ENCODE data around the gene CGREF1. TPM values are rescaled to one million over a fixed set of nuclear protein-coding genes. Genes with fewer than 3 reads are reported as not detected.
"Not testable (repeated sequence)": the region's sequence is repeated elsewhere in the genome, so short reads cannot be mapped to it uniquely, and the experiment has no call there.

Gene CGREF1
- polyA plus RNA-seq, 4 donors, result 3.8 to 7.8 (median 4.5) TPM

DNA sequence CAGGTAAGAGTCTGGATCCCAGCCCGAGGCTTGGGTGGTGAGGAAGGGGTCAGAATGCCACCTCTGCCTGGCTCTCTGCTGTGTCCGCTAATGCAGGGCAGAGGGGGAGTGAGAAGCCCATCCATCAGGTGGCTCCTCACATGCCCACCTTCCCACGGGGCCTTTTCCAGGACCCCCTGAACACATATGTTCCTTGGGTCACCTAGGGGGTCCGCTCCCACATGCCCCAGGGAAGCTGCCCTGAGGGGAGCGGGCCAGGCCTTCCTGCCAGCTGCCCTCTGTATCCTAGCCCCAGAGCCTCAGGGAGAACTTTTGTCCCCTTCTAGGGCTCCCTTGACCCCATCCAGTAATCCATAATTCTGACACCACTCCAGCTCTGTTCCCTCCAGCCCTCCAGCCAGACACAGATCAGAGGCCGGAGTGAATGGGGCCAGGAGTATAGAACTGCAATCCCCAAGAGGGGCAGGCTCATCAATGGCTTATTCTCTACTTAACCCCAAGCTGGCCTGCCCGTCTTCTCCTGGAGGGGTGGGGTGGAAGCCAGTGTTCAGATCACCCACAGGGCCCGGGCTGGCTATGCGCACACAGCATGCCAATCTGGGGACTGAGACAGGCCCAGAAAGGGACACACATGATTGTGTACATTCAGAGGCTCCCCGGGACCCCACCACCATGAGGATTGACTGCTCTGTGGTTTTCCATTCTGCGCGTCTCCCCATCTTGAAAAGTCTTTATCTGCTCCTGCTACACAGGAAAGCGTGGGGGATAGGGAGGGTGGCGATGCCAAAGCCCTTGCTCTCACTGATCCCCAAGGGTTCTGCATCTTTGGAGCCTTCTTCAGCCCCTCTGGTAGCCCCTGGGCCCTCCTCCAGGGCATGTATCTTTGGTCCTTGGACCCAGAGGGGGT lies 39.4 kb downstream of the CGREF1 start:
- peaks cover 0 to 8% (median 0%) of the 10 kb centered on the region in 3 donors for H3K27me3 ChIP-seq (ENCODE audit: control insufficient read depth in 3 of 3, insufficient read depth in 3 of 3, low read length in 3 of 3)
- peak overlapping the region; percentile 24 to 71 (median 26) for H3K4me3 ChIP-seq (ENCODE audit: low read depth in 1 of 3, low read length in 3 of 3)
- H3K36me3 ChIP-seq (ENCODE audit: control insufficient read depth in 3 of 3, insufficient read depth in 2 of 3, low read depth in 1 of 3, low read length in 3 of 3), result peaks cover 0 to 28% (median 0%) of the 10 kb centered on the region in 3 donors
- H3K27ac ChIP-seq (ENCODE audit: low read depth in 1 of 3, low read length in 2 of 3), result peak overlapping the region in 2 of 3 donors; percentile 77 to 80
- H3K9me3 ChIP-seq (ENCODE audit: control insufficient read depth in 2 of 2, insufficient read depth in 1 of 2, low read depth in 1 of 2, low read length in 1 of 2), result no peaks in the 10 kb centered on the region
- DNase-seq (no peak), FAIRE-seq (no peak)
- H3K4me1 ChIP-seq (ENCODE audit: control insufficient read depth in 3 of 3, insufficient read depth in 2 of 3, low read depth in 1 of 3, low read length in 2 of 3), result peaks cover 0 to 8% (median 0%) of the 10 kb centered on the region in 3 donors
- WGBS, 3 donors, result 62 to 87% (median 86%) methylated on average over 13 to 14 of the region's 14 CpGs

DNA sequence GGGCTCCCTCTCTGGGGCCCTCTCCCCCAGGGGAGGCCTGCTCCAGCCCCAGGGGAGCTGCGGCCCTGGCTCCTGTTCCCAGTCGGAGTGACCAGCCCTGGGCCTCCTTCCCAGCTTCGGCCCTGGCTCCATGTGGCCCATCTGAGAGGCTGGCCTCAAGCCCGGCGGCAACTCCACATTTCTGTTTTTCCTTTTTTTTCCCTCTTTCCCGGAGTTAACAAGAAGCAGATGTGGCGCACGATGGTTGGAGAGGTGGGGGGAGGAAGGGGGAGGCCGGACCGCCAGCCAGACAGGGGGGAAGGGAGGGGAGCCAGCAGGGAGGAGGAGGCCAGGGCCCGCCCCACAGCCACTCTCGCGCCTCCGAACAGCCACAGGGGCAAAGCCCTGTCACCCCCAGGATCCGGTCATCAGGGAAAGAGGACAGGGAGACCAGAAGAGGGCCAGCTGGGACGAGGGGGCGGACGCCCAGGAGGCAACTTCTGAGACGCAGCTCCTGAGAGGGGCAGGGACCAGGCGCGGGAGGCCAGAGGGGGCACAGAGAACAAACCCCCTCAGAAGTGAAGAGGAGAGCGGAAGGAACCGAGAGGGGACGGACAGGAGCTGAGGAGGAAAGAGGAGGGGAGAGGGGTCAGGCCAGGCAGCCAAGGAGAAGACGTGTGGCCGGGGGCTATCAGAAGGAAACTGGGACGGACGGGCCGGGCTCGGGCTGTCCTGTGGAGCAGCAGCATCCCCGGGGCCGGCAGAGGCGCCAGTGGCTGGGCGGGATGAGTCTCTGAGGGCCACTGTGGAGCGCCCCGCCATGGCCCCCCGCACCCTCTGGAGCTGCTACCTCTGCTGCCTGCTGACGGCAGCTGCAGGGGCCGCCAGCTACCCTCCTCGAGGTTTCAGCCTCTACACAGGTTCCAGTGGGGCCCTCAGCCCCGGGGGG lies 40.4 kb downstream of the CGREF1 start, which contains the start of gene EMILIN1:
Gene EMILIN1, plus strand, starts transcription at position 349 of the 928 bp plus-strand sequence. Its CDS starts 451 bp downstream, at position 800.
- FAIRE-seq, result no peak

DNA sequence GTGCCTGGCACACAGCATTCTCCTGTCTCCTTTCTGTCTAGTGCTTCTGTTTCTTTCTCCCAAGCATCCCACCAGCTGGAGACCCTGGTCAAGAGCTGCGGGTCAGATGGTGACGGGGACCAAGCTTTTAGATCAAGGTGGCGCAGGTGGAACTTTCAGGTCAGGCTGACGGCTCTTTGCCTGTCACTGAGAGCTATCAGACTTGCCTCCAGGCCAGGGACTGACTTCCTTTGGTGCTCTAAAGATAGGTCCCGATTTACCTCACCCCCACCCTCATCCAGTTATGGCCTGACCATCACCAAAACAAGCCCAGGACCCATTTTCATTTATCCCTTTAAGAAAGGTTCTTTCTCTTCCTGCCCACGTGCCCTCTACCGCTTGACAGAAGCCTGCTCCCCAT lies 41.7 kb downstream of the CGREF1 start:
- Histone ChIP-seq H3K4me1 (ENCODE audit: control insufficient read depth in 3 of 3, insufficient read depth in 2 of 3, low read depth in 1 of 3, low read length in 2 of 3) (peaks cover 0 to 15% (median 0%) of the 10 kb centered on the region in 3 donors), H3K4me3 (ENCODE audit: low read depth in 1 of 3, low read length in 3 of 3) (no peak overlapping the region), H3K27me3 (ENCODE audit: control insufficient read depth in 3 of 3, insufficient read depth in 3 of 3, low read length in 3 of 3) (peaks cover 0 to 8% (median 0%) of the 10 kb centered on the region in 3 donors), H3K27ac (ENCODE audit: low read depth in 1 of 3, low read length in 2 of 3) (peak overlapping the region in 1 of 3 donors; percentile 46), H3K9me3 (ENCODE audit: control insufficient read depth in 2 of 2, insufficient read depth in 1 of 2, low read depth in 1 of 2, low read length in 1 of 2) (no peaks in the 10 kb centered on the region), H3K36me3 (ENCODE audit: control insufficient read depth in 3 of 3, insufficient read depth in 2 of 3, low read depth in 1 of 3, low read length in 3 of 3) (peaks cover 0 to 11% (median 0%) of the 10 kb centered on the region in 3 donors)
- 64 to 70% (median 66%) methylated on average over 7 of the region's 7 CpGs for whole genome bisulfite sequencing, 3 donors
- FAIRE-seq (no peak), DNase-seq (no peak)

More for the DNA sequence above, 40.4 kb downstream of the CGREF1 start, which contains the start of gene EMILIN1:
- 43 to 76% (median 74%) methylated on average over 32 to 41 of the region's 41 CpGs for WGBS, 3 donors
- peak in 1 of 2 donors; percentile 58 for DNase-seq
- Histone ChIP-seq H3K4me3 (ENCODE audit: low read depth in 1 of 3, low read length in 3 of 3) (peak within 1 kb of the TSS; percentile 24 to 71 (median 26)), H3K9me3 (ENCODE audit: control insufficient read depth in 2 of 2, insufficient read depth in 1 of 2, low read depth in 1 of 2, low read length in 1 of 2) (no peaks in the 10 kb centered on the region), H3K27ac (ENCODE audit: low read depth in 1 of 3, low read length in 2 of 3) (peak within 1 kb of the TSS in 2 of 3 donors; percentile 77 to 80), H3K27me3 (ENCODE audit: control insufficient read depth in 3 of 3, insufficient read depth in 3 of 3, low read length in 3 of 3) (peaks cover 0 to 8% (median 0%) of the 10 kb centered on the region in 3 donors), H3K36me3 (ENCODE audit: control insufficient read depth in 3 of 3, insufficient read depth in 2 of 3, low read depth in 1 of 3, low read length in 3 of 3) (peaks cover 0 to 19% (median 0%) of the 10 kb centered on the region in 3 donors), H3K4me1 (ENCODE audit: control insufficient read depth in 3 of 3, insufficient read depth in 2 of 3, low read depth in 1 of 3, low read length in 2 of 3) (peaks cover 0 to 8% (median 0%) of the 10 kb centered on the region in 3 donors)

DNA sequence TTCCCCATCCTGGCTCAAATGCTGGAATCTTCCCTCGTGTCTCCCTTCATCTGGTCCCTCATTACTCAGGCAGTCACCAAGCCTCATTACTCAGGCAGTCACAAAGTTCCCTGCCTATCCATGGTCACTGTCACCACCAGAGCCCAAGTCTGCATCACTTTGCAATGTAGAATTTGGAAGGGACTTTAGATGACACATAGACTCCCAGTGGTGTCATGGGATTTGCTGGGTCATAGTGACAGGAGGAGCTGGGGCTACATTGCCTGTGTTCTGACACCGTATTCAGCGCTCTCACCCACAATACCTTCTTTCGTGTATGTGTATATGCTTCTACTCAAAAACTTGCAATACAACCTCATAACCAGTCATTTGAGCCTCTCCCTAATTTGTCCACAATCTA lies 42.6 kb downstream of the CGREF1 start:
- peaks cover 0 to 8% (median 0%) of the 10 kb centered on the region in 3 donors for H3K27me3 ChIP-seq (ENCODE audit: control insufficient read depth in 3 of 3, insufficient read depth in 3 of 3, low read length in 3 of 3)
- no peaks in the 10 kb centered on the region for H3K9me3 ChIP-seq (ENCODE audit: control insufficient read depth in 2 of 2, insufficient read depth in 1 of 2, low read depth in 1 of 2, low read length in 1 of 2)
- peaks cover 0 to 6% (median 0%) of the 10 kb centered on the region in 3 donors for H3K36me3 ChIP-seq (ENCODE audit: control insufficient read depth in 3 of 3, insufficient read depth in 2 of 3, low read depth in 1 of 3, low read length in 3 of 3)
- 74 to 85% (median 77%) methylated on average over 4 of the region's 4 CpGs for WGBS, 3 donors
- H3K4me3 ChIP-seq (ENCODE audit: low read depth in 1 of 3, low read length in 3 of 3), result no peak overlapping the region
- DNase-seq, result no peak
- peaks cover 0 to 11% (median 0%) of the 10 kb centered on the region in 3 donors for H3K4me1 ChIP-seq (ENCODE audit: control insufficient read depth in 3 of 3, insufficient read depth in 2 of 3, low read depth in 1 of 3, low read length in 2 of 3)
- peak overlapping the region in 1 of 3 donors; percentile 38 for H3K27ac ChIP-seq (ENCODE audit: low read depth in 1 of 3, low read length in 2 of 3)
- no peak for FAIRE-seq

DNA sequence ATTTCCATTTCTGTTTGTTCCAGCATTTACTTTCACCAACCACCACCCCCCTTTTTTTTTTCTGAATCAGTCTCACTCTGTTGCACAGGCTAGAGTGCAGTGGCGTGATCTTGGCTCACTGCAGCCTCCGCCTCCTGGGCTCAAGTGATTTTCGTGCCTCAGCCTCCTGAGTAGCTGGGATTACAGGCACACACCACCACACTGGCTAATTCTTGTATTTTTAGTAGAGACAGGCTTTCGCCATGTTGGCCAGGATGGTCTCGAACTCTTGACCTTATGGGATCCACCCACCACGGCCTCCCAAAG lies 43.4 kb downstream of the CGREF1 start:
- H3K4me3 ChIP-seq (ENCODE audit: low read depth in 1 of 3, low read length in 3 of 3); H3K9me3 ChIP-seq (ENCODE audit: control insufficient read depth in 2 of 2, insufficient read depth in 1 of 2, low read depth in 1 of 2, low read length in 1 of 2); H3K36me3 ChIP-seq (ENCODE audit: control insufficient read depth in 3 of 3, insufficient read depth in 2 of 3, low read depth in 1 of 3, low read length in 3 of 3); FAIRE-seq; H3K27me3 ChIP-seq (ENCODE audit: control insufficient read depth in 3 of 3, insufficient read depth in 3 of 3, low read length in 3 of 3); DNase-seq: not testable (repeated sequence)
- peaks cover under 1 to 13% (median 2%) of the 10 kb centered on the region in 3 donors for H3K4me1 ChIP-seq (ENCODE audit: control insufficient read depth in 3 of 3, insufficient read depth in 2 of 3, low read depth in 1 of 3, low read length in 2 of 3)
- WGBS, 3 donors, result 69 to 85% (median 85%) methylated on average over 6 of the region's 6 CpGs
- H3K27ac ChIP-seq (ENCODE audit: low read depth in 1 of 3, low read length in 2 of 3), result peak overlapping the region in 2 of 3 donors; percentile 24 to 38

DNA sequence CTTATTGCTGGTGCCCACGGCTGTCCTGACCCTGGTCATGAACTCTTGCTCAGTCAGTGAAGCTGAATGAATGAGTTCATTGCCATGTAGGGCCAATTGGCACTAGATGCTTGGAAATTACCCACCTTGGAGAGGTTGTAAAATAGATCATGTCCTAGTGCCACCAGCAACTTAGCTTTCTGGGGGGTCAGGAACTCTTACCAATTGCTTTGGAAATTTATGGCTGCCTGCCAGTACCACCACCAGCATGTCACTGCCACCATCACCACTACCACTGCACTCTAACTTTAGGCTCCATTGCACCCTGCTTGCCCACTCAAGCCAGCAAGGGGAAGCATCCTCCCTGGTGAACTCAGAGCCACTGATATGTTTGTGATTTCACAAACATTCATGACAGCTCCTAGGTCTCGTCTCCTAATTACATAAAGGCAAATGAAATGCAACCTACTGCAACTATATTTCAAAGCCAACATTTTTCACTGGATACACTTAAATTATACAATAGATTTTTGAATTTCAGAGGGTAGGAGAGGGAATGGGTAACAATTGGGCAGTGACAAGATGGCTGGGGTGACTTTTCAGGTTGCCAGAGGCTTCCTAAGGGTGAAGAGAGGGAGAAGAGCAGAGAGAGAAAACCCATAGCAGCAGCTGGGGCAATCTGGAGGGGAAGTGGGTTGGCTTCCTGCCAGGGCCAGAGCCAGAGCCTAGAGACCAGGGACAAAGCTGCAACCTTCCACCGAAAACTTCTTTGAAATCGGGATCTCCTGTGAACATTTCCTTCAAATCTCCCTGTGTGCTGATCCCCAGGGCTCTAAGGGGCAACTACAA lies 44.0 kb downstream of the CGREF1 start:
- H3K36me3 ChIP-seq (ENCODE audit: control insufficient read depth in 3 of 3, insufficient read depth in 2 of 3, low read depth in 1 of 3, low read length in 3 of 3), result peaks cover 0 to 4% (median 0%) of the 10 kb centered on the region in 3 donors
- H3K9me3 ChIP-seq (ENCODE audit: control insufficient read depth in 2 of 2, insufficient read depth in 1 of 2, low read depth in 1 of 2, low read length in 1 of 2), result no peaks in the 10 kb centered on the region
- H3K4me3 ChIP-seq (ENCODE audit: low read depth in 1 of 3, low read length in 3 of 3), result no peak overlapping the region
- peak overlapping the region in 2 of 3 donors; percentile 24 to 72 for H3K27ac ChIP-seq (ENCODE audit: low read depth in 1 of 3, low read length in 2 of 3)
- WGBS, 3 donors, result 53 to 78% (median 69%) methylated on average over 4 of the region's 4 CpGs
- H3K27me3 ChIP-seq (ENCODE audit: control insufficient read depth in 3 of 3, insufficient read depth in 3 of 3, low read length in 3 of 3), result peaks cover 0 to 8% (median 0%) of the 10 kb centered on the region in 3 donors
- FAIRE-seq, result no peak
- peaks cover 4 to 18% (median 6%) of the 10 kb centered on the region in 3 donors for H3K4me1 ChIP-seq (ENCODE audit: control insufficient read depth in 3 of 3, insufficient read depth in 2 of 3, low read depth in 1 of 3, low read length in 2 of 3)
- no peak for DNase-seq

DNA sequence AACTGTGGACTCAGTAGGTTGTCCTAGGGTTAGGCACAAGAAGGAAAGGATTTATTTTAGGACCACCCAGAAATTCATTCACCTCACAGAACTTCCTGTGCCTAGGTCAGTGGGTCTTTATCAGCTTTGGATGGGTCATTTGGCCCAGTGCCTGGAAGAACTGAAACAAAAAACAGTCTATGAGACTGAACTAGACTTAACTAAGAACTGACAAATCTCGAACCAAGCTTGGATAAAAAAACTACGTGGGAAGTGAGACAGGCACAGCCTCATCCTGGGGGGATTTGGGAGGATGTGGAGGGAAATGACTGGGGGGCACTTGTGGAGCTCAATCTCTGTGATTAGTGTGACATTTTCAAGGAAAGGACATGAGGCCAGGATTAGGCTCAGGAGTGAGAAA lies 45.1 kb downstream of the CGREF1 start:
- H3K4me1 ChIP-seq (ENCODE audit: control insufficient read depth in 3 of 3, insufficient read depth in 2 of 3, low read depth in 1 of 3, low read length in 2 of 3), result peaks cover 4 to 23% (median 7%) of the 10 kb centered on the region in 3 donors
- FAIRE-seq (no peak), DNase-seq (no peak)
- peaks cover 0 to 8% (median 0%) of the 10 kb centered on the region in 3 donors for H3K27me3 ChIP-seq (ENCODE audit: control insufficient read depth in 3 of 3, insufficient read depth in 3 of 3, low read length in 3 of 3)
- no peak overlapping the region for H3K4me3 ChIP-seq (ENCODE audit: low read depth in 1 of 3, low read length in 3 of 3)
- H3K36me3 ChIP-seq (ENCODE audit: control insufficient read depth in 3 of 3, insufficient read depth in 2 of 3, low read depth in 1 of 3, low read length in 3 of 3), result peaks cover 0 to 15% (median 5%) of the 10 kb centered on the region in 3 donors
- 38 to 51% (median 38%) methylated on average over 2 of the region's 2 CpGs for WGBS, 3 donors
- peak overlapping the region in 2 of 3 donors; percentile 28 to 92 for H3K27ac ChIP-seq (ENCODE audit: low read depth in 1 of 3, low read length in 2 of 3)
- no peaks in the 10 kb centered on the region for H3K9me3 ChIP-seq (ENCODE audit: control insufficient read depth in 2 of 2, insufficient read depth in 1 of 2, low read depth in 1 of 2, low read length in 1 of 2)
